Caco-2 (cell line): Measurements from ENCODE around the gene TREML2. TPM values are rescaled to one million over a fixed set of nuclear protein-coding genes. Genes with fewer than 3 reads are reported as not detected.

Experiments
- BruUV-seq: library from RNA; stranded (reverse); fragments of 400-500 nt; replicated peaks from 2 replicates; lab custom pipeline; 2021; lab: Mats Ljungman, UMichigan
- CTCF ChIA-PET: fragments of 300-600 bp; sonication (Branson Sonifier 250); formaldehyde crosslinking; loops from one replicate; lab custom pipeline; 2022; ENCODE audit warnings: antibody characterized with exemption; lab: Charles Lee
- POLR2A ChIA-PET: fragments of 300-600 bp; sonication (Branson Sonifier 250); formaldehyde crosslinking; loops from one replicate; lab custom pipeline; 2022; ENCODE audit warnings: antibody characterized with exemption; lab: Charles Lee
- DNase-seq, 2 experiments: peaks; one replicate each; pipeline versions ENCODE4 v3.0.0 to v3.0.0-alpha.2; 2020 to 2022
- H3K27me3 ChIP-seq: replicated peaks from 2 replicates; pipeline ENCODE4 v1.6.0; 2011; ENCODE audit warnings: low read length; ENCODE audit not compliant: control insufficient read depth, insufficient read depth
- H3K36me3 ChIP-seq: 2 replicates; pipeline ENCODE4 v1.5.1; 2011; ENCODE audit warnings: low read length; ENCODE audit not compliant: control insufficient read depth, insufficient read depth
- H3K4me1 ChIP-seq: fragments of 250-450 bp; sonication (Bioruptor Pico); 2 replicates; pipeline ENCODE4 v1.5.1; 2020; ENCODE audit warnings: mild to moderate bottlenecking
- H3K4me3 ChIP-seq: 2 replicates; pipeline ENCODE4 v1.5.1; 2011; ENCODE audit warnings: low read depth, mild to moderate bottlenecking, control low read depth, low read length
- H3K9me3 ChIP-seq: fragments of 250-450 bp; sonication (Bioruptor Pico); 2 replicates; pipeline ENCODE4 v1.5.1; 2020; ENCODE audit warnings: mild to moderate bottlenecking, moderate library complexity
- H3K27ac Mint-ChIP-seq: one replicate; pipeline ENCODE4 v1.8.0; 2022; ENCODE audit warnings: mixed read lengths; ENCODE audit not compliant: unreplicated experiment
- H3K27me3 Mint-ChIP-seq: one replicate; pipeline ENCODE4 v1.8.0; 2022; ENCODE audit warnings: mixed read lengths; ENCODE audit not compliant: insufficient read depth, unreplicated experiment
- H3K36me3 Mint-ChIP-seq: one replicate; pipeline ENCODE4 v1.8.0; 2022; ENCODE audit warnings: mild to moderate bottlenecking, mixed read lengths; ENCODE audit not compliant: insufficient read depth, unreplicated experiment
- H3K4me1 Mint-ChIP-seq: one replicate; pipeline ENCODE4 v1.8.0; 2022; ENCODE audit warnings: low read depth, mixed read lengths; ENCODE audit not compliant: unreplicated experiment
- H3K4me3 Mint-ChIP-seq: one replicate; pipeline ENCODE4 v1.8.0; 2022; ENCODE audit warnings: mild to moderate bottlenecking, moderate library complexity, mixed read lengths; ENCODE audit not compliant: unreplicated experiment
- H3K9me3 Mint-ChIP-seq: one replicate; pipeline ENCODE4 v1.8.0; 2022; ENCODE audit warnings: mixed read lengths; ENCODE audit not compliant: unreplicated experiment
- intact Hi-C: fragments of 100-400 bp; cut with micrococcal nuclease; formaldehyde crosslinking; loops from one replicate; pipeline ENCODE4 v1.10.0; 2022; ENCODE audit not compliant: unreplicated experiment
- total RNA-seq: library from RNA; stranded (reverse); gene quantifications from 2 replicates; pipeline ENCODE4 v1.2.3, GENCODE V29; 2022
- TF ChIP-seq, protein P1 (sequence below), 2 experiments: fragments of 200-600 bp in 1 of 2; IDR thresholded peaks; 1 replicate in 1 of 2; 2 replicates in 1 of 2; pipeline versions ENCODE4 v1.5.1 to v1.8.0; 2011 to 2022; ENCODE audit warnings: antibody characterized with exemption in 1 of 2, control low read depth in 1 of 2, inconsistent platforms in 1 of 2, low read depth in 1 of 2, low read length in 1 of 2, mild to moderate bottlenecking in 1 of 2, moderate library complexity in 1 of 2; ENCODE audit not compliant: insufficient read depth in 1 of 2, severe bottlenecking in 1 of 2, unreplicated experiment in 1 of 2

The TREML2 gene
- total RNA-seq, 1 experiment from 2014 or later, result not detected

DNA sequence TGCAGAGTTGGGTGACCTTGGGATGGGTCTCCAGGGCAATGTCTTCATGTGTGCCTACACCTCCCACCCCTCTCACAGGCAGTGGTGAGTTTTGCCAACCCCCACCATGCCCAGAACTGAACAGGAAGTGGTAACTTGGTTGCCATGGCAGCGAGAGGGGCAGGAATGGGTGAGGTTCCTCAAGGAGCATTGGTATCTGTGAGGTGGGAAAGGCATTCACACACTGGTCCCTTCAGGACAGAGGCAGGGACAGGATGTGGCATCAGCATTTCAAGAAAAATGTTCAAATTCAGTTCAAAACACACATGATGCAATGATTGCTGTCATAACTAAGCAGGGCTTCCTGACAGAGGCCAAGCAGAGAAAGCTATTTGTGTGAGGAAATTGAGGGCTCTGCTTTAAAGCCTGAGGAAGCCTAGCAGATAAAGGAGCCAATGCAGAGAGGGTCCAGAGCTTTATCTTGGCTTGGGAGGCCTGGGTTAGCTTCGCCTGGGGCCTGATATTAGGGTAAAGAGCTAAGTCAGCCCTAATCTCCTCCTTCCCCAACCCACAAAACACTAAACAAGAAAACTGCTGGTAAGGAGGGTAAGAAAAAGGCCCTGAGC lies 551 bp downstream of the TREML2 start:
- no peak for DNase-seq
- no TSS peak for BruUV-seq
- H3K4me3 ChIP-seq, result no peak overlapping the region
- H3K36me3 ChIP-seq, result no peaks in the 10 kb centered on the region
- H3K9me3 ChIP-seq, result no peaks in the 10 kb centered on the region
- Mint-ChIP-seq H3K4me1 (no peaks in the 10 kb centered on the region), H3K9me3 (no peaks in the 10 kb centered on the region), H3K4me3 (no peak overlapping the region), H3K27ac (no peak overlapping the region), H3K27me3 (peaks cover 23% of the 10 kb centered on the region), H3K36me3 (no peaks in the 10 kb centered on the region)
- ChIA-PET POLR2A (no interaction called here), CTCF (no interaction called here)
- H3K27me3 ChIP-seq, result peaks cover under 1% of the 10 kb centered on the region
- intact Hi-C loops, result no loop called here
- no peaks in the 10 kb centered on the region for H3K4me1 ChIP-seq
- TF ChIP-seq, protein P1, sequence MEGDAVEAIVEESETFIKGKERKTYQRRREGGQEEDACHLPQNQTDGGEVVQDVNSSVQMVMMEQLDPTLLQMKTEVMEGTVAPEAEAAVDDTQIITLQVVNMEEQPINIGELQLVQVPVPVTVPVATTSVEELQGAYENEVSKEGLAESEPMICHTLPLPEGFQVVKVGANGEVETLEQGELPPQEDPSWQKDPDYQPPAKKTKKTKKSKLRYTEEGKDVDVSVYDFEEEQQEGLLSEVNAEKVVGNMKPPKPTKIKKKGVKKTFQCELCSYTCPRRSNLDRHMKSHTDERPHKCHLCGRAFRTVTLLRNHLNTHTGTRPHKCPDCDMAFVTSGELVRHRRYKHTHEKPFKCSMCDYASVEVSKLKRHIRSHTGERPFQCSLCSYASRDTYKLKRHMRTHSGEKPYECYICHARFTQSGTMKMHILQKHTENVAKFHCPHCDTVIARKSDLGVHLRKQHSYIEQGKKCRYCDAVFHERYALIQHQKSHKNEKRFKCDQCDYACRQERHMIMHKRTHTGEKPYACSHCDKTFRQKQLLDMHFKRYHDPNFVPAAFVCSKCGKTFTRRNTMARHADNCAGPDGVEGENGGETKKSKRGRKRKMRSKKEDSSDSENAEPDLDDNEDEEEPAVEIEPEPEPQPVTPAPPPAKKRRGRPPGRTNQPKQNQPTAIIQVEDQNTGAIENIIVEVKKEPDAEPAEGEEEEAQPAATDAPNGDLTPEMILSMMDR (IDR thresholded peaks at IDR 0.05; ENCODE audit: insufficient read depth in 1 of 2, low read depth in 1 of 2, low read length in 1 of 2, severe bottlenecking in 1 of 2, unreplicated experiment in 1 of 2), result no peak

DNA sequence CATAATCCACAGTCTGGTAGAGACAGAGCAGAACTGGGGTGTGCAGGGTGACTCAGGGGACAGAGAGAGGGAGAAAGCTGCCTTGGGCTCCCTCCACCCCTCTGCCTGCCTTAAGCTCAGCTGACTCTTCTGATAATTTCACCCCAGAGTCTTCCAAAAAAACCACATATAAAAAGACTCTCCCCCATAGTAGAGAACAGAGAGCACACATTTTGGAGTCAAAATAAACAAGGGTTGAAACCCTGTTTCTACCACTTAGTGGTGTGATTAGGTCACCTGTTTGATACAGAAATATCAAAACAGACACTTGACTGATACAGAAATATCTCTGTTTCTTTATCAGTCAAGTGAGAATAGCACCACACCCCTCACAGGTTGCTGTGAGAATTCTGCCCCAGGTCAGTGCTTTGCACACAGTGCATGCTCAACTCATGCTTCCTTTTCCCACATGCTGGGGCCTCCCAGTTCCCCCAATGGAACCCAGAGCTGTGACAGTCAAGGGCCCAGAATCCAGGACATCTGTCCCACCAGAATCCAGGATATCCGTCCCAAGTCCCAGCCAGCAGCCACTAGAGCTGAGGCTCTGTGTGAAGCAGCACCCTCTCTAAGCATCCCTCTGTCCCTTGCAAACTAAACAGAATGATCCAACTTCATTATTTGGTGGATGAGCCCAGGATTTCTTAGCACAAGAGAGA lies 1.2 kb downstream of the TREML2 start:
- Mint-ChIP-seq H3K27ac (no peak overlapping the region), H3K36me3 (no peaks in the 10 kb centered on the region), H3K27me3 (peaks cover 25% of the 10 kb centered on the region), H3K9me3 (no peaks in the 10 kb centered on the region), H3K4me3 (no peak overlapping the region), H3K4me1 (no peaks in the 10 kb centered on the region)
- no TSS peak for BruUV-seq
- POLR2A ChIA-PET, result no interaction called here
- Histone ChIP-seq H3K4me1 (no peaks in the 10 kb centered on the region), H3K4me3 (no peak overlapping the region), H3K27me3 (peaks cover 2% of the 10 kb centered on the region), H3K36me3 (no peaks in the 10 kb centered on the region), H3K9me3 (no peaks in the 10 kb centered on the region)
- no peak for DNase-seq
- intact Hi-C loops, result no loop called here
- TF ChIP-seq, protein P1 (IDR thresholded peaks at IDR 0.05; ENCODE audit: insufficient read depth in 1 of 2, low read depth in 1 of 2, low read length in 1 of 2, severe bottlenecking in 1 of 2, unreplicated experiment in 1 of 2), result no peak
- CTCF ChIA-PET, result no interaction called here

DNA sequence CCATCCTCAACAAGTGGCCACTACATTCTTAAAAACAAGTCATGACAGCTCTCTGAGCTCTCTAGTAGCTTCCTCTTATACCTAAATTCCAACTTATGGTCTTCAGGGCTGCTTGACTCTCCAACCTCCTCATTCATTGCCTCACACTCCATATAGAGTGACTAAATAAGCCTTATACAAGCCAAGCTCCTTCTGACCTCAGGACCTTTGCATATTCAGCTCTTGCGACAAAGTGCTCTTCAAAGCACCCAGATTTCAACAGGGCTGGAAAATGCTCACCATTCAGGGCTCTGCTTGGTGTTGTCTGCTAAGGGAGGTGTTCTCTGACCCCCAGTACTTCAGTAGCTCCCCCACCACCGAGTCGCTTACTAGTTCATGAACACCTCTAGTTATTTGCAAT lies 3.7 kb downstream of the TREML2 start:
- ChIA-PET POLR2A (no interaction called here), CTCF (interaction anchor here (1.1 kb wide), 1 partner anchor 15 kb away, joined by 3 read pairs; no protein-coding TSS in a partner anchor)
- intact Hi-C loops, result no loop called here
- Histone ChIP-seq H3K36me3 (no peaks in the 10 kb centered on the region), H3K4me3 (no peak overlapping the region), H3K9me3 (no peaks in the 10 kb centered on the region), H3K4me1 (no peaks in the 10 kb centered on the region), H3K27me3 (peaks cover 2% of the 10 kb centered on the region)
- BruUV-seq, result no TSS peak
- H3K27me3 Mint-ChIP-seq, result peaks cover 33% of the 10 kb centered on the region
- H3K9me3 Mint-ChIP-seq, result no peaks in the 10 kb centered on the region
- DNase-seq, result no peak
- no peak overlapping the region for H3K4me3 Mint-ChIP-seq
- no peaks in the 10 kb centered on the region for H3K36me3 Mint-ChIP-seq
- no peaks in the 10 kb centered on the region for H3K4me1 Mint-ChIP-seq
- H3K27ac Mint-ChIP-seq, result no peak overlapping the region
- TF ChIP-seq, protein P1 (IDR thresholded peaks at IDR 0.05; ENCODE audit: insufficient read depth in 1 of 2, low read depth in 1 of 2, low read length in 1 of 2, severe bottlenecking in 1 of 2, unreplicated experiment in 1 of 2), result no peak
